ENCODE data around the gene COA8. TPM values are rescaled to one million over a fixed set of nuclear protein-coding genes. Genes with fewer than 3 reads are reported as not detected.

Gene COA8
- total and polyA plus RNA-seq, 2 donors (not counting 3 experiments of a cell fraction or from before 2014, with no cell fraction given), result 19.1 to 46.4 TPM

DNA sequence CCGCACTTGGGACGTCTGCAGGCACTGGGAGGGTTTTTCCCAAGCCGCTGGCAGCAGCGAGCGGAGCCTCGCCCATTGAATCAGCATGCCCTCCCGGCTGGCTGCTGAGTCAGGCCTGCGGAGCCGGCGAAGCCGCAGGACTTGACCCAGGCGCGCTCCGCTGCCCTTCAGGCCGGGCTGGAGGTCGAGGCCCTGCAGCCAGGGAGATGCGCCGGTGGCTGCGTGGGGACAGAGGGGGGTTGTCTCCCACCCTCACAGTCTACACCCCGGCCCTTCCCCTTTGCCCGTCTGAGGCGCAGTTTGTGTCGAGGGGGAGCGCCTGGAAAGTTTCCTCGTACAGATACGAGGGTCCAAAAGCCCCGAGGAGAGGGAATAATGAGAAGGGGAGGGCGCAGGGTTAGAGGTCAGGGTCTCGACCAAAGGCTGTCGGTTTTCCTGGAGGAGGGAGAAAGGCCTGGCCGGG is 65.5 kb downstream of the COA8 start:
- peak overlapping the region; percentile 22 for H3K4me2 ChIP-seq (ENCODE audit: insufficient read depth, low read length)
- TF ChIP-seq, protein P1, sequence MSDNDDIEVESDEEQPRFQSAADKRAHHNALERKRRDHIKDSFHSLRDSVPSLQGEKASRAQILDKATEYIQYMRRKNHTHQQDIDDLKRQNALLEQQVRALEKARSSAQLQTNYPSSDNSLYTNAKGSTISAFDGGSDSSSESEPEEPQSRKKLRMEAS (IDR thresholded peaks at IDR 0.05; ENCODE audit: insufficient read depth, insufficient read length), result peak; percentile 8
- peak; percentile 24 for TF ChIP-seq POLR2AphosphoS5 (IDR thresholded peaks at IDR 0.05; ENCODE audit: insufficient read depth, low read depth, low read length)
- no peak for TF ChIP-seq MYC (IDR thresholded peaks at IDR 0.05; ENCODE audit: low read depth, low read length)
- TF ChIP-seq JUN (IDR thresholded peaks at IDR 0.05; ENCODE audit: borderline replicate concordance, insufficient read depth, insufficient read length, low read depth), result no peak
- peak overlapping the region; percentile 84 for H3K9ac ChIP-seq (replicated peaks; ENCODE audit: extremely low read depth, insufficient read depth, low read length)
- BruUV-seq (replicated peaks), result no TSS peak
- ChIA-PET POLR2A (no interaction called here), CTCF (no interaction called here)
- peak overlapping the region; percentile 61 for H3K27ac ChIP-seq (ENCODE audit: insufficient read depth, low read depth, low read length)
- intact Hi-C loops (cut with micrococcal nuclease) (loop anchor here (2.0 kb wide), 1 partner anchor 51 kb away; no protein-coding TSS in a partner anchor), dilution Hi-C loops (cut with MboI; ENCODE audit: extremely low pct_ligation_motif_present, low sequenced_read_pairs) (no loop called here)
- H3K4me3 ChIP-seq (replicated peaks in 1 of 3; ENCODE audit: insufficient read depth in 1 of 3, low read depth in 1 of 3, low read length in 3 of 3), result peak overlapping the region in 2 of 3 experiments; percentile 73 to 97
- no peaks in the 10 kb centered on the region for H4K20me1 ChIP-seq (replicated peaks; ENCODE audit: control insufficient read depth, extremely low read depth, insufficient read depth, low read length)
- peaks cover 0 to 2% of the 10 kb centered on the region in 2 experiments for H3K36me3 ChIP-seq (ENCODE audit: control insufficient read depth in 2 of 2, extremely low read depth in 1 of 2, insufficient read depth in 2 of 2, low read length in 2 of 2)
- DNase-seq (ENCODE audit: low read depth, low spot score), result peak; percentile 72
- H3K9me1 ChIP-seq (replicated peaks; ENCODE audit: control insufficient read depth, extremely low read depth, insufficient read depth, low read length), result no peaks in the 10 kb centered on the region
- H2AFZ ChIP-seq (ENCODE audit: low read depth, low read length), result peak overlapping the region; percentile 88
- no peaks in the 10 kb centered on the region for H3K9me3 ChIP-seq (replicated peaks; ENCODE audit: control insufficient read depth, insufficient read depth, low read length)
- peaks cover 24% of the 10 kb centered on the region for H3K4me1 ChIP-seq (ENCODE audit: control insufficient read depth, extremely low read depth, insufficient read depth, low read length)
- H3K27me3 ChIP-seq (ENCODE audit: control insufficient read depth in 2 of 2, insufficient read depth in 2 of 2, low read length in 2 of 2), result no peaks in the 10 kb centered on the region
- H3K79me2 ChIP-seq (ENCODE audit: control insufficient read depth, insufficient read depth, low read length), result peaks cover 41% of the 10 kb centered on the region
- FAIRE-seq, result peak; percentile 84

DNA sequence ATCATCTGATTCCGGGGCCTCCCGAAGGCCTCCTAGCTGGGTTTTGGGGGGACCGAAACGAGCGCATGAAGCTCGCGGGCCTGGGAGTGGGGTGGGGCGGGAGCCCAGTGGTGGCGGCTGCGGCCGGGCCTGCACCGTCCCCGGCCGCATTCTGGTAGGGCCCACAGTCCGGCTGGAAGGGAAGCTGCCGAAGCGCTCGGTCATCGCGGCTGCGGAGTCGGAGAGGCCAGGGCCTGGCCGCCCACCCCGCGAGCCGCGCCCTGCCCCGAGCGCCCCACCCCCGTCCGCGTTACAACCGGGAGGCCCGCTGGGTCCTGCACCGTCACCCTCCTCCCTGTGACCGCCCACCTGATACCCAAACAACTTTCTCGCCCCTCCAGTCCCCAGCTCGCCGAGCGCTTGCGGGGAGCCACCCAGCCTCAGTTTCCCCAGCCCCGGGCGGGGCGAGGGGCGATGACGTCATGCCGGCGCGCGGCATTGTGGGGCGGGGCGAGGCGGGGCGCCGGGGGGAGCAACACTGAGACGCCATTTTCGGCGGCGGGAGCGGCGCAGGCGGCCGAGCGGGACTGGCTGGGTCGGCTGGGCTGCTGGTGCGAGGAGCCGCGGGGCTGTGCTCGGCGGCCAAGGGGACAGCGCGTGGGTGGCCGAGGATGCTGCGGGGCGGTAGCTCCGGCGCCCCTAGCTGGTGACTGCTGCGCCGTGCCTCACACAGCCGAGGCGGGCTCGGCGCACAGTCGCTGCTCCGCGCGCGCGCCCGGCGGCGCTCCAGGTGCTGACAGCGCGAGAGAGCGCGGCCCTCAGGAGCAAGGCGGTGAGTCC is 66.1 kb downstream of the COA8 start, which contains the start of gene KLC1:
Gene KLC1, plus strand, starts transcription at position 528 of the 819 bp plus-strand sequence. CDS start 25,354 bp downstream, outside the sequence.
- POLR2A ChIA-PET, result no interaction called here
- peaks cover 23% of the 10 kb centered on the region for H3K4me1 ChIP-seq (ENCODE audit: control insufficient read depth, extremely low read depth, insufficient read depth, low read length)
- peak; percentile 69 for DNase-seq (ENCODE audit: low read depth, low spot score)
- intact Hi-C loops (cut with micrococcal nuclease), result loop anchor here (2.0 kb wide), 1 partner anchor 52 kb away; no protein-coding TSS in a partner anchor
- H2AFZ ChIP-seq (ENCODE audit: low read depth, low read length), result peak within 1 kb of the TSS; percentile 88
- H3K4me3 ChIP-seq (replicated peaks in 1 of 3; ENCODE audit: insufficient read depth in 1 of 3, low read depth in 1 of 3, low read length in 3 of 3), result peak within 1 kb of the TSS; percentile 73 to 97 (median 96)
- H3K27me3 ChIP-seq (ENCODE audit: control insufficient read depth in 2 of 2, insufficient read depth in 2 of 2, low read length in 2 of 2), result no peaks in the 10 kb centered on the region
- CTCF ChIA-PET, result no interaction called here
- dilution Hi-C loops (cut with MboI; ENCODE audit: extremely low pct_ligation_motif_present, low sequenced_read_pairs), result no loop called here
- peak within 1 kb of the TSS; percentile 61 for H3K27ac ChIP-seq (ENCODE audit: insufficient read depth, low read depth, low read length)
- no peaks in the 10 kb centered on the region for H4K20me1 ChIP-seq (replicated peaks; ENCODE audit: control insufficient read depth, extremely low read depth, insufficient read depth, low read length)
- H3K9me3 ChIP-seq (replicated peaks; ENCODE audit: control insufficient read depth, insufficient read depth, low read length), result no peaks in the 10 kb centered on the region
- H3K9me1 ChIP-seq (replicated peaks; ENCODE audit: control insufficient read depth, extremely low read depth, insufficient read depth, low read length), result no peaks in the 10 kb centered on the region
- H3K9ac ChIP-seq (replicated peaks; ENCODE audit: extremely low read depth, insufficient read depth, low read length), result peak within 1 kb of the TSS; percentile 84
- FAIRE-seq, result peak; percentile 31
- H3K36me3 ChIP-seq (ENCODE audit: control insufficient read depth in 2 of 2, extremely low read depth in 1 of 2, insufficient read depth in 2 of 2, low read length in 2 of 2), result peaks cover 0 to 2% of the 10 kb centered on the region in 2 experiments
- BruUV-seq (replicated peaks), result TSS peak; percentile 89
- peak within 1 kb of the TSS; percentile 82 for H3K4me2 ChIP-seq (ENCODE audit: insufficient read depth, low read length)
- H3K79me2 ChIP-seq (ENCODE audit: control insufficient read depth, insufficient read depth, low read length), result peaks cover 47% of the 10 kb centered on the region
- TF ChIP-seq GATA2 (IDR thresholded peaks at IDR 0.05; ENCODE audit: insufficient read depth, insufficient read length, low read depth, low read length) (no peak), EZH2 (IDR thresholded peaks at IDR 0.05; ENCODE audit: borderline replicate concordance, low read depth, low read length, severe bottlenecking) (no peak), POLR2AphosphoS5 (IDR thresholded peaks at IDR 0.05; ENCODE audit: insufficient read depth, low read depth, low read length) (peak; percentile 93), JUN (IDR thresholded peaks at IDR 0.05; ENCODE audit: borderline replicate concordance, insufficient read depth, insufficient read length, low read depth) (peak; percentile 39), POLR2A (IDR thresholded peaks at IDR 0.05; ENCODE audit: low read depth, low read length) (peak; percentile 92)
